Panc1 (cell line): Measurements from ENCODE around the gene PLSCR3.

Source experiments
- CTCF ChIP-seq: fragments of 450-650 bp; IDR thresholded peaks from 2 replicates; pipeline ENCODE4 v1.5.1; 2017; ENCODE audit warnings: mild to moderate bottlenecking
- POLR2AphosphoS5 ChIP-seq: IDR thresholded peaks from 2 replicates; pipeline ENCODE4 v1.6.1; 2012; ENCODE audit warnings: mild to moderate bottlenecking, low read depth, low read length, moderate library complexity
- REST ChIP-seq, 2 experiments: IDR thresholded peaks; 2 replicates each; pipeline ENCODE4 v1.6.1; 2011 to 2012; ENCODE audit warnings: low read depth in 2 of 2, control low read depth in 1 of 2, low read length in 1 of 2, mild to moderate bottlenecking in 1 of 2, moderate library complexity in 1 of 2; ENCODE audit not compliant: insufficient read depth in 1 of 2
- SIN3A ChIP-seq: IDR thresholded peaks from 2 replicates; pipeline ENCODE4 v1.6.1; 2012; ENCODE audit warnings: low read depth, mild to moderate bottlenecking, low read length, moderate library complexity, borderline replicate concordance; ENCODE audit not compliant: insufficient read depth

GRCh38 chr17:7346761-7347614, 47.3 kb downstream of the PLSCR3 start:
- TF ChIP-seq CTCF (no peak), POLR2AphosphoS5 (no peak), SIN3A (no peak), REST (IDR thresholded peaks at IDR 0.05; ENCODE audit: insufficient read depth in 1 of 2, low read depth in 2 of 2, low read length in 1 of 2) (no peak)
